ENCODE data around the gene GOLPH3. TPM values are rescaled to one million over a fixed set of nuclear protein-coding genes. Genes with fewer than 3 reads are reported as not detected.

GOLPH3 gene
- total RNA-seq, 1 experiment from 2014 or later = 98.7 TPM

DNA sequence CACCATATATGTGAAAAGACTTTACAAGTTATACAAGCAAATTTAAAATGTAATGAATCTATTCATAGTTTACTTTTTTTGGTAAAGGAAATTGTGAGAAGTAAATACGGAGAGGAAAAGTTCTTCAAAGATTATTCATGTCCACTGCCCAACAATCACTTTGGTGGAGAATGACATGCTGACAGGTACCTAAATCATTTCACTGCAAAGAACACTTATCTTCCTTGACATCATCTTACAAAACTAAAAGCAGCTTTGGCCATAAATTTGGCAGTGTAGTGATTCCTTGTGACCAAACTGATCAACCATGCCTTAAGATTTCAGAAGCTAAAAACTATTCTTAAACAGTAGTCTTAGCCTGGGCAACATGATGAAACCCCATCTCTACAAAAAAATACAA is 42.5 kb downstream of the GOLPH3 start:
- no peaks in the 10 kb centered on the region for H3K23me2 ChIP-seq (ENCODE audit: insufficient read length, low read depth, low read length, poor library complexity, severe bottlenecking)
- no peak overlapping the region for H3K18ac ChIP-seq (ENCODE audit: insufficient read length, low read depth, low read length)
- Mint-ChIP-seq H3K4me1 (peaks cover 9 to 10% of the 10 kb centered on the region in 2 experiments), H3K27ac (no peak overlapping the region; a peak in 1 of 7 replicates), H3K4me3 (no peak overlapping the region), H3K9me3 (no peaks in the 10 kb centered on the region), H3K36me3 (ENCODE audit: insufficient read depth in 1 of 3, low read depth in 3 of 3) (peaks cover 10 to 36% (median 31%) of the 10 kb centered on the region in 3 experiments; a peak in 6 of 7 replicates), H3K27me3 (ENCODE audit: low read depth) (no peaks in the 10 kb centered on the region)
- H3K79me1 ChIP-seq (ENCODE audit: insufficient read depth, low read depth, low read length, poor library complexity, severe bottlenecking) = peaks cover 5% of the 10 kb centered on the region
- H3K27me3 ChIP-seq (ENCODE audit: insufficient read depth, low read length) = no peaks in the 10 kb centered on the region; the same call in 1 of the 2 replicates
- H4K5ac ChIP-seq (ENCODE audit: insufficient read length, low read depth, low read length) = no peak overlapping the region
- no peak overlapping the region for H2AK5ac ChIP-seq (ENCODE audit: insufficient read length, low read length)
- H2BK20ac ChIP-seq (ENCODE audit: low read depth, low read length, poor library complexity, severe bottlenecking) = no peak overlapping the region
- no peaks in the 10 kb centered on the region for H3K4me1 ChIP-seq (ENCODE audit: insufficient read depth, low read length)
- no peak overlapping the region for H3K56ac ChIP-seq (ENCODE audit: insufficient read length, low read depth, low read length)
- WGBS (ENCODE audit: extremely low coverage, insufficient read length, low lambda C conversion rate) = no CpG with 5 or more reads among the region's 1 CpG
- H2AFZ ChIP-seq (ENCODE audit: low read length) = no peak overlapping the region
- TF ChIP-seq, protein P1, sequence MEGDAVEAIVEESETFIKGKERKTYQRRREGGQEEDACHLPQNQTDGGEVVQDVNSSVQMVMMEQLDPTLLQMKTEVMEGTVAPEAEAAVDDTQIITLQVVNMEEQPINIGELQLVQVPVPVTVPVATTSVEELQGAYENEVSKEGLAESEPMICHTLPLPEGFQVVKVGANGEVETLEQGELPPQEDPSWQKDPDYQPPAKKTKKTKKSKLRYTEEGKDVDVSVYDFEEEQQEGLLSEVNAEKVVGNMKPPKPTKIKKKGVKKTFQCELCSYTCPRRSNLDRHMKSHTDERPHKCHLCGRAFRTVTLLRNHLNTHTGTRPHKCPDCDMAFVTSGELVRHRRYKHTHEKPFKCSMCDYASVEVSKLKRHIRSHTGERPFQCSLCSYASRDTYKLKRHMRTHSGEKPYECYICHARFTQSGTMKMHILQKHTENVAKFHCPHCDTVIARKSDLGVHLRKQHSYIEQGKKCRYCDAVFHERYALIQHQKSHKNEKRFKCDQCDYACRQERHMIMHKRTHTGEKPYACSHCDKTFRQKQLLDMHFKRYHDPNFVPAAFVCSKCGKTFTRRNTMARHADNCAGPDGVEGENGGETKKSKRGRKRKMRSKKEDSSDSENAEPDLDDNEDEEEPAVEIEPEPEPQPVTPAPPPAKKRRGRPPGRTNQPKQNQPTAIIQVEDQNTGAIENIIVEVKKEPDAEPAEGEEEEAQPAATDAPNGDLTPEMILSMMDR (conservative IDR thresholded peaks at IDR 0.05) = no peak
- H4K8ac ChIP-seq (replicated peaks; ENCODE audit: insufficient read length, low read depth, low read length) = no peak overlapping the region
- no peak overlapping the region for H3K27ac ChIP-seq (ENCODE audit: insufficient read length, low read depth, low read length)
- H3T11ph ChIP-seq (ENCODE audit: low read length) = no peak overlapping the region
- no peaks in the 10 kb centered on the region for H3K9me3 ChIP-seq (ENCODE audit: control insufficient read depth, low read depth, low read length)
- H3K23ac ChIP-seq (ENCODE audit: insufficient read length, low read depth, low read length) = no peak overlapping the region
- H3K79me2 ChIP-seq (ENCODE audit: insufficient read depth, low read length) = peaks cover 3% of the 10 kb centered on the region; the same call in 1 of the 2 replicates
- H3K4ac ChIP-seq (ENCODE audit: low read depth, low read length) = no peak overlapping the region
- H3K14ac ChIP-seq (ENCODE audit: insufficient read depth, low read length) = no peak overlapping the region
- H2BK12ac ChIP-seq (ENCODE audit: insufficient read length, low read depth, low read length) = no peak overlapping the region
- H3K9ac ChIP-seq (ENCODE audit: extremely low read depth, insufficient read length, low read length) = no peak overlapping the region
- no peak overlapping the region for H2BK120ac ChIP-seq (ENCODE audit: low read depth, low read length, poor library complexity, severe bottlenecking)
- no peak overlapping the region for H2BK5ac ChIP-seq (ENCODE audit: insufficient read length, low read length)
- no peak overlapping the region for H4K91ac ChIP-seq (ENCODE audit: insufficient read length, low read depth, low read length)
- no peak for DNase-seq
- H4K20me1 ChIP-seq (ENCODE audit: control insufficient read depth, insufficient read depth, insufficient read length) = no peaks in the 10 kb centered on the region
- H2BK15ac ChIP-seq (ENCODE audit: low read depth, low read length) = no peak overlapping the region
- no peak overlapping the region for H3K4me2 ChIP-seq (ENCODE audit: insufficient read depth, insufficient read length, low read length)

Data from H9 (cell line).